SK-N-SH (cell line): ENCODE data around the gene PACSIN1.

Experiments used
- CTCF ChIP-seq: fragments of 200-600 bp; sonication (generic); IDR thresholded peaks from 2 replicates; pipeline ENCODE4 v1.6.1; 2017; ENCODE audit warnings: antibody characterized with exemption, mild to moderate bottlenecking, moderate library complexity
- EP300 ChIP-seq, 2 experiments: IDR thresholded peaks; 2 replicates each; pipeline versions ENCODE4 v1.4.0 to v1.6.1; 2012; ENCODE audit warnings: borderline replicate concordance in 1 of 2, low read depth in 1 of 2, low read length in 1 of 2
- TAF1 ChIP-seq: IDR thresholded peaks from 2 replicates; pipeline ENCODE4 v1.6.1; 2012; ENCODE audit warnings: low read depth, mild to moderate bottlenecking, low read length, moderate library complexity, borderline replicate concordance

DNA sequence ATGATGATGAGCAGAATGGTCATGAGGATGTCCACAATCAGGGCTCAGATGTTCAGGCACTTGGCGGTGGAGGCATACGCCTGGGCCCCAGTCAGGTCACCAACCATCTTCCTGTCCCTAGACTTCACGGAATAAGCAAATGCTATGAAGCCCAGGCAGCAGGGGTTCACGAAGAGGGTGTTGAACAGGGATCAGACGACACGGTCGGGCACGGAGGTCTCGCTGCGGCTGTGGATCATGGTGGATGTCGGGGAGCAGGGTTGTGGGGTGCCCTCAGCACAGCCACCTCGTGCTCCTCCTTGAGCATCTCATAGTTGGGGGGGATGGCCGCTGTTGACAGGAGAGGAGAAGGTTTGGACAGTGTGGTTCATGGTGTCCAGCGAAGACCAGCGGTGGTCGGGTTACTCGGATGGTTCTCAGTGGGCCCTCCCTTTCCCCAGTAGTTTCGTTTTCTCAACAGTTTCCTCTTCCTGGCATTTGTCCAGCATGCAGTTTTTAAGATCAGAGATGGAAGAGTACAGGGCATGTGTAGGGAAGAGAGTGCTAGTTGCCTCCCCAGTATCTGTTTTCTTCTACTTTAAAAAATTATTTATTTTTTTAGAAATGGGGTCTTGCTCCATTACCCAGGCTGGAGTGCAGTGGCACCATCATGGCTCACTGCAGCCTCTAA, 110.5 kb downstream of the PACSIN1 start:
- no peak for TF ChIP-seq CTCF
- TF ChIP-seq EP300 (IDR thresholded peaks at IDR 0.05; ENCODE audit: borderline replicate concordance in 1 of 2, low read depth in 1 of 2, low read length in 1 of 2): no peak
- no peak for TF ChIP-seq TAF1
